CD14-positive monocyte (primary cell): ENCODE data around the gene SSTR3. TPM values are rescaled to one million over a fixed set of nuclear protein-coding genes. Genes with fewer than 3 reads are reported as not detected.

Source experiments
- DNase-seq, 3 donors: peaks; one replicate each; pipeline ENCODE4 v3.0.0-alpha.2; 2011 to 2022
- H2AFZ ChIP-seq: 2 replicates; pipeline ENCODE4 v1.6.0; 2012; ENCODE audit warnings: mild to moderate bottlenecking, low read depth, low read length, inconsistent platforms; ENCODE audit not compliant: insufficient read depth, poor library complexity, severe bottlenecking
- H3K27ac ChIP-seq, 2 donors: 1 replicate in 1 of 2; 2 replicates in 1 of 2; pipeline ENCODE4 v1.5.1; 2012 to 2013; ENCODE audit warnings: low read length in 2 of 2, control low read depth in 1 of 2, inconsistent platforms in 1 of 2, low read depth in 1 of 2, mild to moderate bottlenecking in 1 of 2
- H3K27me3 ChIP-seq, 2 donors: one replicate each; pipeline versions ENCODE4 v1.6.0 to v1.6.1; 2011 to 2013; ENCODE audit warnings: low read length in 2 of 2; ENCODE audit not compliant: control insufficient read depth in 2 of 2, insufficient read depth in 2 of 2
- H3K36me3 ChIP-seq, 2 donors: replicated peaks in 1 of 2; 1 replicate in 1 of 2; 2 replicates in 1 of 2; pipeline versions ENCODE4 v1.5.1 to v1.6.1; 2012 to 2013; ENCODE audit warnings: low read length in 2 of 2, control low read depth in 1 of 2, inconsistent platforms in 1 of 2, mild to moderate bottlenecking in 1 of 2; ENCODE audit not compliant: insufficient read depth in 2 of 2, control insufficient read depth in 1 of 2
- H3K4me1 ChIP-seq, 2 donors: 1 replicate in 1 of 2; 2 replicates in 1 of 2; pipeline versions ENCODE4 v1.5.1 to v1.6.1; 2012 to 2013; ENCODE audit warnings: low read length in 2 of 2, control low read depth in 1 of 2, inconsistent platforms in 1 of 2, mild to moderate bottlenecking in 1 of 2, moderate library complexity in 1 of 2; ENCODE audit not compliant: insufficient read depth in 2 of 2, control insufficient read depth in 1 of 2
- H3K4me2 ChIP-seq: replicated peaks from 2 replicates; pipeline ENCODE3; 2012; ENCODE audit warnings: low read length, moderate library complexity, mild to moderate bottlenecking; ENCODE audit not compliant: poor library complexity, severe bottlenecking; ENCODE audit errors: extremely low read depth
- H3K4me3 ChIP-seq, 3 experiments: fragments of 200-600 bp in 1 of 3; sonication (generic) in 1 of 3; replicated peaks in 1 of 3; 1 replicate in 2 of 3; 2 replicates in 1 of 3; pipeline ENCODE4 v1.5.1; 2011 to 2013; ENCODE audit warnings: low read length in 3 of 3, mild to moderate bottlenecking in 3 of 3, control low read depth in 2 of 3, low read depth in 2 of 3, inconsistent platforms in 1 of 3, moderate library complexity in 1 of 3
- H3K79me2 ChIP-seq: 2 replicates; pipeline ENCODE4 v1.6.0; 2012; ENCODE audit warnings: mild to moderate bottlenecking, control low read depth, inconsistent platforms, low read length, moderate library complexity; ENCODE audit not compliant: insufficient read depth
- H3K9ac ChIP-seq: 2 replicates; pipeline ENCODE4 v1.6.0; 2017; ENCODE audit warnings: low read length, mild to moderate bottlenecking; ENCODE audit not compliant: insufficient read depth, poor library complexity, severe bottlenecking
- H3K9me3 ChIP-seq, 2 donors: replicated peaks in 1 of 2; 1 replicate in 1 of 2; 2 replicates in 1 of 2; pipeline versions ENCODE4 v1.5.1 to v1.6.1; 2012 to 2013; ENCODE audit warnings: low read length in 2 of 2, control low read depth in 1 of 2; ENCODE audit not compliant: control insufficient read depth in 1 of 2, insufficient read depth in 1 of 2
- H4K20me1 ChIP-seq: 2 replicates; pipeline ENCODE4 v1.6.0; 2012; ENCODE audit warnings: mild to moderate bottlenecking, low read length, control low read depth, moderate library complexity; ENCODE audit not compliant: insufficient read depth
- H3K27ac Mint-ChIP-seq, 7 donors: one replicate each; pipeline ENCODE4 v1.8.0; 2020; ENCODE audit warnings: mild to moderate bottlenecking in 7 of 7, mixed read lengths in 7 of 7, moderate library complexity in 6 of 7, inconsistent platforms in 2 of 7
- H3K27me3 Mint-ChIP-seq, 3 donors: one replicate each; pipeline ENCODE4 v1.8.0; 2021 to 2022; ENCODE audit warnings: low read depth in 3 of 3, mild to moderate bottlenecking in 3 of 3, mixed read lengths in 3 of 3, moderate library complexity in 3 of 3, inconsistent platforms in 1 of 3
- H3K36me3 Mint-ChIP-seq, 2 donors: one replicate each; pipeline ENCODE4 v1.8.0; 2020; ENCODE audit warnings: mixed read lengths in 2 of 2, inconsistent platforms in 1 of 2, mild to moderate bottlenecking in 1 of 2
- H3K4me1 Mint-ChIP-seq: one replicate; pipeline ENCODE4 v1.8.0; 2020; ENCODE audit warnings: mild to moderate bottlenecking, mixed read lengths
- H3K4me3 Mint-ChIP-seq, 2 donors: one replicate each; pipeline ENCODE4 v1.8.0; 2020; ENCODE audit warnings: mild to moderate bottlenecking in 2 of 2, mixed read lengths in 2 of 2, moderate library complexity in 1 of 2
- H3K9me3 Mint-ChIP-seq, 7 donors: one replicate each; pipeline ENCODE4 v1.8.0; 2020 to 2022; ENCODE audit warnings: mixed read lengths in 7 of 7, mild to moderate bottlenecking in 6 of 7, moderate library complexity in 6 of 7, inconsistent platforms in 2 of 7
- CTCF ChIP-seq: fragments of 200-600 bp; IDR thresholded peaks from one replicate; pipeline ENCODE4 v1.8.0; 2022; ENCODE audit warnings: antibody characterized with exemption, mild to moderate bottlenecking
- WGBS: methylation state at CpG from one replicate; pipeline ENCODE4 v1.1.5; 2013; ENCODE audit warnings: missing lambda C conversion rate; ENCODE audit not compliant: insufficient coverage; 5-methylcytosine and 5-hydroxymethylcytosine counted together
- intact Hi-C, 2 donors: fragments of 100-400 bp; cut with micrococcal nuclease; formaldehyde crosslinking; loops; one replicate each; pipeline versions ENCODE4 v1.15.0 to v1.15.1; 2023
- polyA plus RNA-seq, 3 donors: library from polyadenylated mRNA; depleted of rRNA in 1 of 3; unstranded in 2 of 3; stranded (reverse) in 1 of 3; fragments of 300-500 nt in 2 of 3; fragments of >200 nt in 1 of 3; fragmentation: Illumina TruSeq in 2 of 3; gene quantifications; 1 replicate in 2 of 3; 2 replicates in 1 of 3; pipeline ENCODE4 v1.2.3, GENCODE V29; 2012 to 2021

The SSTR3 gene
- polyA plus RNA-seq, 3 donors: 0.04 TPM; not detected in 2

DNA sequence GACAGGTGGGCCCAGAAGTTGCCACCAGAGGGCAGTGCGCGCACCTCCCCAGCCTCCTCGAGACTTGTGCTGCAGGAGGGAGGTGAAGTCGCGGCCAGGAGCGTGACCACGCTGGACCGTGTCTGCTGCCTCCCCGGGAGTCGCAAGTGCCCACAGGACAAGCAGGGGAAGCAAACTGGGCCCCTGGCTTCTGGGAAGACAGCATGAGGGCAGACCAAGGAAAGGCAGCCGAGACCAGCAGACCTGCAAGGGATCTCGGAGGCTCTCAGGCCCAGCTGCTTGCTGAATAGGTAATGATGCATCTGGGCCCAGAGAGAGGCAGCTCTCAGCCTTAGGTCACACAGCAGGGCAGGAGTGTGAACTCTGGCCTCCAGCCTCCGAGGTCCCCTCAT, 45.6 kb downstream of the SSTR3 start:
- Histone ChIP-seq H3K4me1 (peaks cover 0 to 4% of the 10 kb centered on the region in 2 donors), H3K4me3 (no peak overlapping the region), H2AFZ (no peak overlapping the region), H3K36me3 (no peaks in the 10 kb centered on the region), H3K9ac (no peak overlapping the region), H3K27me3 (no peaks in the 10 kb centered on the region), H3K79me2 (no peaks in the 10 kb centered on the region), H4K20me1 (no peaks in the 10 kb centered on the region), H3K27ac (no peak overlapping the region), H3K4me2 (no peak overlapping the region), H3K9me3 (peaks cover under 1 to 3% of the 10 kb centered on the region in 2 donors)
- DNase-seq: peak; percentile 73 to 78 (median 73)
- Mint-ChIP-seq H3K4me1 (peaks cover 4% of the 10 kb centered on the region), H3K9me3 (peaks cover 0 to 13% (median 5%) of the 10 kb centered on the region in 7 donors), H3K27me3 (peaks cover 7 to 12% (median 7%) of the 10 kb centered on the region in 3 donors), H3K4me3 (peak overlapping the region; percentile 34 to 61), H3K27ac (peak overlapping the region in 1 of 7 donors; percentile 67), H3K36me3 (no peaks in the 10 kb centered on the region)
- WGBS: 24% methylated on average over 11 of the region's 13 CpGs
- intact Hi-C loops: loop anchor here (1.0 to 5.0 kb wide), 4 partner anchors 32 to 291 kb away; no protein-coding TSS in a partner anchor
- TF ChIP-seq CTCF: peak; percentile 88

DNA sequence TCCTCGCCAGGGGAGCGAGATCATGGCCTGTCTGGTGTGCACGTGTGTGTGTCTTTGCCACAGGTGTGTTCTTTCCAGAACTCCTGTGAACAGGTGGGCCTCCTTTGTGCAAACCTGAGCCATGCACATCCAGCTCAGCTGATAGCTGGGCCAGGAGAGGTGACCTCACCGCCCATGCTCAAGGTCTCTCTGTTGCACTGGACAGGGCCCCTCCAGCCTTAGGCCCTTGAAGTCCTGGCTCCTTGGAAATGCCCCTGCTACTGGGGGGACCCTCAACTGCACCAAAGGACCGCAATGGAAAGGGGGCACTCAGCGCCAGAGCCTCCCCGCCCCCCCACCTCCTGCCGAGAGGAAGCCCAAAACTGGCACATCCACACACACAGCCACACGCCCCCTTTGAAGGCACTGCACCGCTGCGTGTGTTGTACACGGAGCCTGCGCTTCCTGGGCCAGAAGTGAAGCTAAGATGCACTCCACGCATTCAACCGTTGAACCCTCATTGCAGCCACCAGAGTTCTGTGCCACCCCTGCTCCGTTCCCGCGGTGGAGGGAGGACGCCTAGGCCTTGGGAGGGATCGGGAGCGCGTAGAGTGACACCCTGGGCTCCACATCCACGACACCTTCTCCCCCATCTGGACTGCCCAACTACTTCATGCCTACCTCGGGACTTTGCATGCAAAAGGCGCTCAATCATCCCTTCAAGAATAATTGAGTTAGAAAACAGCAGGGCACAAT, 46.2 kb downstream of the SSTR3 start:
- peaks cover 7 to 12% (median 7%) of the 10 kb centered on the region in 3 donors for H3K27me3 Mint-ChIP-seq
- Histone ChIP-seq H3K36me3 (no peaks in the 10 kb centered on the region), H3K4me1 (peaks cover 0 to 4% of the 10 kb centered on the region in 2 donors), H3K4me2 (no peak overlapping the region), H3K9me3 (peaks cover 5 to 9% of the 10 kb centered on the region in 2 donors), H3K27ac (no peak overlapping the region), H3K27me3 (no peaks in the 10 kb centered on the region), H3K79me2 (no peaks in the 10 kb centered on the region), H3K9ac (no peak overlapping the region), H4K20me1 (no peaks in the 10 kb centered on the region), H2AFZ (no peak overlapping the region), H3K4me3 (no peak overlapping the region)
- H3K27ac Mint-ChIP-seq: peak overlapping the region in 1 of 7 donors; percentile 50
- H3K36me3 Mint-ChIP-seq: no peaks in the 10 kb centered on the region
- DNase-seq: no peak
- intact Hi-C loops: loop anchor here (1.0 to 5.0 kb wide), 4 partner anchors 32 to 291 kb away; no protein-coding TSS in a partner anchor
- peaks cover 3 to 18% (median 10%) of the 10 kb centered on the region in 7 donors for H3K9me3 Mint-ChIP-seq
- WGBS: 63% methylated on average over 20 of the region's 25 CpGs
- no peak for TF ChIP-seq CTCF
- peaks cover 4% of the 10 kb centered on the region for H3K4me1 Mint-ChIP-seq
- H3K4me3 Mint-ChIP-seq: no peak overlapping the region
